H1 (cell line): ENCODE data around the gene MBD4. TPM values are rescaled to one million over a fixed set of nuclear protein-coding genes. Genes with fewer than 3 reads are reported as not detected.

ENCODE experiments used
- POU5F1 ChIP-seq: IDR thresholded peaks from 2 replicates; pipeline ENCODE4 v1.6.1; 2011; ENCODE audit warnings: low read depth, mild to moderate bottlenecking, low read length, moderate library complexity
- SP1 ChIP-seq: IDR thresholded peaks from 2 replicates; pipeline ENCODE4 v1.6.1; 2011; ENCODE audit warnings: low read depth, low read length
- TBP ChIP-seq: IDR thresholded peaks from 2 replicates; pipeline ENCODE4 v1.6.1; 2011; ENCODE audit warnings: low read depth, low read length, improper control_type of control experiment
- TCF12 ChIP-seq: IDR thresholded peaks from 2 replicates; pipeline ENCODE4 v1.6.1; 2011; ENCODE audit warnings: low read depth, mild to moderate bottlenecking, low read length
- TEAD4 ChIP-seq: IDR thresholded peaks from 2 replicates; pipeline ENCODE4 v1.6.1; 2012; ENCODE audit warnings: low read depth, low read length, inconsistent platforms, mixed read lengths
- polyA plus RNA-seq, 7 experiments: library from polyadenylated mRNA; depleted of rRNA in 3 of 7; stranded (reverse) in 5 of 7; unstranded in 2 of 7; fragments of >200 nt in 5 of 7; fragments of 200-250 nt in 2 of 7; gene quantifications; 1 replicate in 5 of 7; 2 replicates in 1 of 7; 4 replicates in 1 of 7; pipeline versions ENCODE4 v1.2.1 to v1.2.3, GENCODE V29; 2011 to 2013; ENCODE audit warnings: missing spikeins in 2 of 7, mixed read lengths in 2 of 7
- total RNA-seq: library from RNA; stranded (reverse); fragmentation: NEBNext Ultra II Directional; extraction: Animal tissue kit (Norgen Biotek cat#: 25700); gene quantifications from 2 replicates; pipeline ENCODE4 v1.2.1, GENCODE V29; 2021

MBD4 gene
- total and polyA plus RNA-seq, 2 of the 8 experiments (the other 6 are each of a cell fraction or from before 2014, with no cell fraction given): 11.2 to 35.8 TPM

DNA sequence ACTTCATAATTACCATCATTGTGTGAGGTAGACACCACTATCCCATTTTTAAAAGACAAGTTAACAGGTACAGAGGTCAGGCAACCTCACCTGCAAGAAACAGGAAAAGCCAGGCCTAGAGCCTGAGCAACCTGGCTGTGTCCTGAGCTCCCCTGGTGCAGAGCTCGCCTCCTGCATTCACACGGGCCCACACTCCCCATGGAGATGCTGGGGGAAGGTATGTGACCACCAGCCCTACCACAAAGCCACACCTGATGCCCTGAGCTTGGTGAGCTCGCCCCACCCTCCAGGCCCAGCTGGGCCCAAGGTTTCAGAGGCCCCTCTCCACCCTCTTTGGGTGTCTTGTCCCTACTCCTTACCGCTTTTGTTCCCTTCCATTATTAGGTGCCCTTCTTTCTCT, 10.1 kb downstream of the MBD4 start (continued):
- TF ChIP-seq TBP: peak; percentile 16; the same call in 1 of the 2 replicates
- no peak for TF ChIP-seq TCF12
- no peak for TF ChIP-seq SP1
- 0 out of 2 replicates have a peak, but pooled peaks have one; percentile 44 for TF ChIP-seq TEAD4
- no peak for TF ChIP-seq POU5F1
